Astrocyte of the cerebellum (primary cell): Measurements from ENCODE around the gene ITGB8.
A peak's percentile ranks its signal among the peaks of the same experiment; 100 is the strongest.

Source experiments
- DNase-seq: peaks from one replicate; pipeline ENCODE4 v3.0.0-alpha.2; 2011; ENCODE audit warnings: low read depth
- H3K4me3 ChIP-seq: 2 replicates; pipeline ENCODE4 v1.5.1; 2011; ENCODE audit warnings: mild to moderate bottlenecking, low read depth, low read length, moderate library complexity
- in situ Hi-C: cut with HindIII; loops from 2 replicates; pipeline ENCODE4 v1.10.0; 2017; ENCODE audit warnings: low sequenced_read_pairs
- TF ChIP-seq, protein P1 (sequence below): IDR thresholded peaks from 2 replicates; pipeline ENCODE4 v1.5.1; 2012; ENCODE audit warnings: low read length, low read depth, moderate library complexity, mild to moderate bottlenecking; ENCODE audit errors: missing control alignments

Gene ITGB8

DNA sequence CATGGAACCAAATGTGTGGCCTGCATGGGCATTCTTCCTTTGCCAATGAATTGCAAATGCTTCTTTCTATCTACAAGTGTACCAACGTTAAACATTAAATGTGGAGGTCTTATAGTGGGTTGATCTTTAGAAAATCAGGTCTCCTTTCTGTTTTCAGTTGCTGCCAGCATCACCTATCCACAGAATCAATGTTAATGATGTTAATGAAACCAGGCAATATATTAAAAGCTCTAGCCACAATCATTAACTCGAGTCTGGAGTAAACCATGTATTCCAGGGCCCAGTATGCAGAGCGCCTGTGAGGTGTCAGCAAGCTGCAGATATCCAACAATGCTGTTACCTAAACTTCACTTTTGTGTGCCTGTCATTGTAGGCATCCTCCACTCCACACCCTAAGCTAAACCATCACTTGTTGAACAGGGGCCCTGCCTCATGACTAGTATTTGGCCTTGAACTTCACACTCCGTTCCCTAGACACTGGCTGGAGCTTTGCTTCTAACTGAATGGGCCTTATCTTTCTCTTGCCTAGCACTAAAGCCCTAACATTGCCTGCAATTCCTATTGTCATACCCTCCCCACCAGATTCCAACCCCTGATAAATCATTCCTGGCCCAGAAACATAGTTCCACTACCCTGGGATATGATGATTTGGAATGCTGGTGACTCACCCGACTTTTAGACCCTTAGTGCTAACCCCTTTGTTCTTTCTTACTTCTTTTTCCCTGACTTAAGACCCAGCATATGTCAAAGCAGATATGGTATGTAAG lies 24.3 kb upstream of the ITGB8 start:
- H3K4me3 ChIP-seq, result no peak overlapping the region
- in situ Hi-C loops, result loop anchor here (25.0 kb wide), 1 partner anchor 544 kb away; the partner anchor contains the start of gene TMEM196
- TF ChIP-seq, protein P1, sequence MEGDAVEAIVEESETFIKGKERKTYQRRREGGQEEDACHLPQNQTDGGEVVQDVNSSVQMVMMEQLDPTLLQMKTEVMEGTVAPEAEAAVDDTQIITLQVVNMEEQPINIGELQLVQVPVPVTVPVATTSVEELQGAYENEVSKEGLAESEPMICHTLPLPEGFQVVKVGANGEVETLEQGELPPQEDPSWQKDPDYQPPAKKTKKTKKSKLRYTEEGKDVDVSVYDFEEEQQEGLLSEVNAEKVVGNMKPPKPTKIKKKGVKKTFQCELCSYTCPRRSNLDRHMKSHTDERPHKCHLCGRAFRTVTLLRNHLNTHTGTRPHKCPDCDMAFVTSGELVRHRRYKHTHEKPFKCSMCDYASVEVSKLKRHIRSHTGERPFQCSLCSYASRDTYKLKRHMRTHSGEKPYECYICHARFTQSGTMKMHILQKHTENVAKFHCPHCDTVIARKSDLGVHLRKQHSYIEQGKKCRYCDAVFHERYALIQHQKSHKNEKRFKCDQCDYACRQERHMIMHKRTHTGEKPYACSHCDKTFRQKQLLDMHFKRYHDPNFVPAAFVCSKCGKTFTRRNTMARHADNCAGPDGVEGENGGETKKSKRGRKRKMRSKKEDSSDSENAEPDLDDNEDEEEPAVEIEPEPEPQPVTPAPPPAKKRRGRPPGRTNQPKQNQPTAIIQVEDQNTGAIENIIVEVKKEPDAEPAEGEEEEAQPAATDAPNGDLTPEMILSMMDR, result no peak
- no peak for DNase-seq

- H3K4me3 ChIP-seq, result no peak overlapping the region
- TF ChIP-seq, protein P1, result no peak
- DNase-seq, result peak; percentile 74
- in situ Hi-C loops, result loop anchor here (25.0 kb wide), 1 partner anchor 545 kb away; the partner anchor contains the start of gene TMEM196
Measured at GRCh38 chr7:20307119-20307518, 23.6 kb upstream of the ITGB8 start.

DNA sequence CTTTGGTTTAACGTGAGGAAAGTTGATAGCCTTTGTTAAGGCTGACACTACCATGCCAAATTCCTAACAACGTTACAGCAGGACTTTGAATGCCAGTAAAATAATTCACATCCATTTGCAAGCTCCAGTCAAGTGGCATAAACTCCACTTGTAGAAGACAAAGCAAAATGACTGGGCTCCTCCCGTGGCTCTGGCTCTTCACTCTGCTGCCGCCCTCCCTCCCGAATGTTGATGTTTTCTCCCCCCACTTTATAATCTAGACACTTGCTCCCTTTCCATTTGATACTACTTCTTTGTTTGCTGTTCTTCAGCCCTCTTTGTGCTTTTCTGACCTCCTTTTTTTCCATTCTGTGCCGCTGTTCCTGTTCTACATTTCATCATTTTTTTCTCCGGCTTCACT lies 22.8 kb upstream of the ITGB8 start:
- no peak for DNase-seq
- TF ChIP-seq, protein P1, result no peak
- H3K4me3 ChIP-seq, result no peak overlapping the region
- in situ Hi-C loops, result loop anchor here (25.0 kb wide), 1 partner anchor 546 kb away; the partner anchor contains the start of gene TMEM196

DNA sequence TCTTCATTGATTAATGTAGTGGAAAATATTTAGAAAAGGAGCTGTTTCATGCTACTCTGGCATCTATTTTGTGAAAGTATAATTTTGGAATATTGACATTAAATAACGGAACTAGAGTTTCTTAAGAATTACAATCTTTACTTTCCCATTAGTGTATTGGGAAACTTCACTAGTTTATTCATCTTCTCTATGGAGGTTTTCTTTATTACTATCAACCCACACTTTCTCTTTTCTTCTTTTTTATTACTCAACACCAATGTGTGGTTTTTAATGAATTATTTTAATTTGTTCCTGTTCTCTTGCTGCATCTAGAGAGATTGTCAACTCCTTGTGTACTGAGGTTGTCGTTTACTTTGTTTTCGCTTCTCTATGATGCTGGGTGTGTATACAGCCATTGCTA lies 20.4 kb upstream of the ITGB8 start:
- TF ChIP-seq, protein P1, result no peak
- no peak overlapping the region for H3K4me3 ChIP-seq
- in situ Hi-C loops, result loop anchor here (25.0 kb wide), 1 partner anchor 548 kb away; the partner anchor contains the start of gene TMEM196
- no peak for DNase-seq

GRCh38 chr7:20310963-20311742 lies 19.5 kb upstream of the ITGB8 start:
- no peak overlapping the region for H3K4me3 ChIP-seq
- DNase-seq, result no peak
- TF ChIP-seq, protein P1, result peak; percentile 2
- in situ Hi-C loops, result loop anchor here (25.0 kb wide), 1 partner anchor 549 kb away; the partner anchor contains the start of gene TMEM196

- in situ Hi-C loops, result loop anchor here (25.0 kb wide), 1 partner anchor 549 kb away; the partner anchor contains the start of gene TMEM196
- DNase-seq, result no peak
- TF ChIP-seq, protein P1, result no peak
- no peak overlapping the region for H3K4me3 ChIP-seq
Measured at GRCh38 chr7:20311743-20312042, 19.0 kb upstream of the ITGB8 start.
